ENCODE results near the gene MFAP5.

The MFAP5 gene

GRCh38 chr12:8662593-8662992 is at the start of gene MFAP5:
Gene MFAP5 (minus strand): TSS chr12:8662826. CDS start chr12:8662104, 722 bp downstream.
- DNase-seq (ENCODE audit: low read depth in 2 of 2), result no peak

- DNase-seq (ENCODE audit: low read depth in 2 of 2), result no peak
Observed at GRCh38 chr12:8709124-8709830, 46.7 kb upstream of the MFAP5 start.

- no peak for DNase-seq (ENCODE audit: low read depth in 2 of 2)
Observed at GRCh38 chr12:8702159-8702558, 39.5 kb upstream of the MFAP5 start.

- DNase-seq (ENCODE audit: low read depth in 2 of 2), result no peak
Observed at GRCh38 chr12:8701046-8701660, 38.5 kb upstream of the MFAP5 start.

GRCh38 chr12:8699714-8700113 is 37.1 kb upstream of the MFAP5 start:
- no peak for DNase-seq (ENCODE audit: low read depth in 2 of 2)

GRCh38 chr12:8698879-8699278 is 36.3 kb upstream of the MFAP5 start:
- no peak for DNase-seq (ENCODE audit: low read depth in 2 of 2)

- peak in 1 of 2 experiments; percentile 26 for DNase-seq (ENCODE audit: low read depth in 2 of 2)
Observed at GRCh38 chr12:8698132-8698851, 35.7 kb upstream of the MFAP5 start.

- peak; percentile 41 to 57 for DNase-seq (ENCODE audit: low read depth in 2 of 2)
Observed at GRCh38 chr12:8697476-8698131, 35.0 kb upstream of the MFAP5 start, which contains the start of gene RIMKLB. Gene RIMKLB (plus strand): TSS chr12:8697991. CDS start chr12:8713867, 15,876 bp downstream.

- peak in 1 of 2 experiments; percentile 3 for DNase-seq (ENCODE audit: low read depth in 2 of 2)
Observed at GRCh38 chr12:8697120-8697475, 34.5 kb upstream of the MFAP5 start.

- no peak for DNase-seq (ENCODE audit: low read depth in 2 of 2)
Observed at GRCh38 chr12:8696442-8697090, 33.9 kb upstream of the MFAP5 start.

- DNase-seq (ENCODE audit: low read depth in 2 of 2), result no peak
Observed at GRCh38 chr12:8695116-8695515, 32.5 kb upstream of the MFAP5 start.

GRCh38 chr12:8692573-8692972 is 29.9 kb upstream of the MFAP5 start:
- no peak for DNase-seq (ENCODE audit: low read depth in 2 of 2)

- DNase-seq (ENCODE audit: low read depth in 2 of 2), result no peak
Observed at GRCh38 chr12:8689681-8690080, 27.1 kb upstream of the MFAP5 start.

- no peak for DNase-seq (ENCODE audit: low read depth in 2 of 2)
Observed at GRCh38 chr12:8687846-8688601, 25.4 kb upstream of the MFAP5 start.

- no peak for DNase-seq (ENCODE audit: low read depth in 2 of 2)
Observed at GRCh38 chr12:8685051-8685450, 22.4 kb upstream of the MFAP5 start.

GRCh38 chr12:8681129-8681884 is 18.7 kb upstream of the MFAP5 start:
- DNase-seq (ENCODE audit: low read depth in 2 of 2), result no peak

GRCh38 chr12:8680533-8680932 is 17.9 kb upstream of the MFAP5 start:
- DNase-seq (ENCODE audit: low read depth in 2 of 2), result no peak

GRCh38 chr12:8678661-8679111 is 16.1 kb upstream of the MFAP5 start:
- DNase-seq (ENCODE audit: low read depth in 2 of 2), result no peak

GRCh38 chr12:8677362-8677761 is 14.7 kb upstream of the MFAP5 start:
- no peak for DNase-seq (ENCODE audit: low read depth in 2 of 2)

GRCh38 chr12:8676651-8677050 is 14.0 kb upstream of the MFAP5 start:
- DNase-seq (ENCODE audit: low read depth in 2 of 2), result no peak
